OCI-LY7 (cell line): Measurements from ENCODE around the gene MTMR2.

Experiments
- EZH2phosphoT487 ChIP-seq: fragments of 200-600 bp; sonication (generic); IDR thresholded peaks from 2 replicates; pipeline ENCODE4 v1.6.1; 2018; ENCODE audit warnings: low read depth, borderline replicate concordance, mild to moderate bottlenecking, mixed run types, antibody characterized with exemption, low read length, moderate library complexity, mixed read lengths
- TF ChIP-seq, protein P1 (sequence below): fragments of 200-600 bp; sonication (generic); conservative IDR thresholded peaks from 2 replicates; pipeline ENCODE4 v1.5.1; 2014; ENCODE audit warnings: mild to moderate bottlenecking, antibody characterized with exemption, low read length, moderate library complexity, mixed read lengths

DNA sequence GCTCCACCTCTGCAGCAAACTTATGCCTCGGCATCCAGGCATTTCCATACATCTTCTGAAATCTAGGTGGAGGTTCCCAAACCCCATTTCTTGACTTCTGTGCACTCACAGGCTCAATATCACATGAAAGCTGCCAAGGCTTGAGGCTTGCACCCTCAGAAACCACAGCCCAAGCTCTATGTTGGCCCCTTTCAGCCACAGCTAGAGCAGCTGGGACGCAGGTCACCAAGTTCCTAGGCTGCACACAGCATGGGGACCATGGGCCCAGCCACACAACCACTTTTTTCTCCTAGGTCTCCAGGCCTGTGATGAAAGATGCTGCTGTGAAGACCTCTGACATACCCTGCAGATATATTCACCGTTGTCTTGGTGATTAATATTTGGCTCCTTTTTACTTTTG lies 24.7 kb upstream of the MTMR2 start:
- TF ChIP-seq, protein P1, sequence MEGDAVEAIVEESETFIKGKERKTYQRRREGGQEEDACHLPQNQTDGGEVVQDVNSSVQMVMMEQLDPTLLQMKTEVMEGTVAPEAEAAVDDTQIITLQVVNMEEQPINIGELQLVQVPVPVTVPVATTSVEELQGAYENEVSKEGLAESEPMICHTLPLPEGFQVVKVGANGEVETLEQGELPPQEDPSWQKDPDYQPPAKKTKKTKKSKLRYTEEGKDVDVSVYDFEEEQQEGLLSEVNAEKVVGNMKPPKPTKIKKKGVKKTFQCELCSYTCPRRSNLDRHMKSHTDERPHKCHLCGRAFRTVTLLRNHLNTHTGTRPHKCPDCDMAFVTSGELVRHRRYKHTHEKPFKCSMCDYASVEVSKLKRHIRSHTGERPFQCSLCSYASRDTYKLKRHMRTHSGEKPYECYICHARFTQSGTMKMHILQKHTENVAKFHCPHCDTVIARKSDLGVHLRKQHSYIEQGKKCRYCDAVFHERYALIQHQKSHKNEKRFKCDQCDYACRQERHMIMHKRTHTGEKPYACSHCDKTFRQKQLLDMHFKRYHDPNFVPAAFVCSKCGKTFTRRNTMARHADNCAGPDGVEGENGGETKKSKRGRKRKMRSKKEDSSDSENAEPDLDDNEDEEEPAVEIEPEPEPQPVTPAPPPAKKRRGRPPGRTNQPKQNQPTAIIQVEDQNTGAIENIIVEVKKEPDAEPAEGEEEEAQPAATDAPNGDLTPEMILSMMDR = no peak
- TF ChIP-seq EZH2phosphoT487 = no peak
